MG63 (cell line): Measurements from ENCODE around the gene SH3BGRL. TPM values are rescaled to one million over a fixed set of nuclear protein-coding genes. Genes with fewer than 3 reads are reported as not detected.

Experiments
- DNase-seq: peaks from one replicate; pipeline ENCODE4 v3.0.0-alpha.2; 2020
- H3K27me3 ChIP-seq: fragments of 250-450 bp; sonication (Bioruptor Pico); 2 replicates; pipeline ENCODE4 v1.5.1; 2020; ENCODE audit warnings: mild to moderate bottlenecking, moderate library complexity
- H3K36me3 ChIP-seq: fragments of 250-450 bp; sonication (Bioruptor Pico); 2 replicates; pipeline ENCODE4 v1.5.1; 2020; ENCODE audit warnings: mild to moderate bottlenecking, moderate library complexity
- H3K4me3 ChIP-seq: fragments of 250-450 bp; sonication (Bioruptor Pico); 2 replicates; pipeline ENCODE4 v1.5.1; 2020; ENCODE audit warnings: mild to moderate bottlenecking, moderate library complexity
- H3K9me3 ChIP-seq: fragments of 250-450 bp; sonication (Bioruptor Pico); 2 replicates; pipeline ENCODE4 v1.5.1; 2020; ENCODE audit warnings: mild to moderate bottlenecking, moderate library complexity
- total RNA-seq: library from RNA; depleted of rRNA; stranded (reverse); fragments of >200 nt; shearing (Covaris generic); gene quantifications from 2 replicates; pipeline ENCODE4 v1.2.3, GENCODE V29; 2014; ENCODE audit warnings: low replicate concordance

Gene SH3BGRL
- total RNA-seq, 1 experiment from 2014 or later: 19.8 TPM

GRCh38 chrX:81240701-81241331 lies 38.9 kb downstream of the SH3BGRL start:
- no peak overlapping the region for H3K4me3 ChIP-seq
- no peaks in the 10 kb centered on the region for H3K27me3 ChIP-seq
- no peaks in the 10 kb centered on the region for H3K9me3 ChIP-seq
- no peak for DNase-seq
- H3K36me3 ChIP-seq: no peaks in the 10 kb centered on the region

- Histone ChIP-seq H3K36me3 (no peaks in the 10 kb centered on the region), H3K9me3 (no peaks in the 10 kb centered on the region), H3K4me3 (no peak overlapping the region), H3K27me3 (no peaks in the 10 kb centered on the region)
- no peak for DNase-seq
These were observed 39.9 kb downstream of the SH3BGRL start for GRCh38 chrX:81241753-81242152.

DNA sequence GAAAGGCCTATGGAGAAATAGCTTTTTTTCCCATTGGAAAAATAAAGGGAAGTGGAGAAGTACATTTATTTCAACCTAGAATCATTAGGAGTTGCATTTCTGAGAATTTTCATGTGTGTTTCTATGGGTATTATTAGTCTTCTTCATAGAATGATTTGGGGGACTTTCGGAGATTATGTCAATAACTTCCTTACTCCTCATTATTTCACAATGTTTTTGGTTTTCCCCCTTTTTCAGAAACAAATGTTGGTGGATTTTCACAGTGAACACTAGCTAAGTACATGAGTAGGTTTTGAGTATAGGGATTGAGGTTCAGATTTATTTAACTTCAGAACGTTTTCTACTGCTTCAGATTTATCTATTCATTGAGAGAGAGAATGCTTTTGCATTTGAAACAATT lies 54.0 kb downstream of the SH3BGRL start:
- Histone ChIP-seq H3K4me3 (no peak overlapping the region), H3K36me3 (no peaks in the 10 kb centered on the region), H3K9me3 (no peaks in the 10 kb centered on the region), H3K27me3 (no peaks in the 10 kb centered on the region)
- DNase-seq: no peak

GRCh38 chrX:81257817-81258216 lies 55.9 kb downstream of the SH3BGRL start:
- no peaks in the 10 kb centered on the region for H3K36me3 ChIP-seq
- no peak for DNase-seq

GRCh38 chrX:81259020-81259713 lies 57.3 kb downstream of the SH3BGRL start:
- Histone ChIP-seq H3K27me3 (no peaks in the 10 kb centered on the region), H3K36me3 (no peaks in the 10 kb centered on the region), H3K4me3 (no peak overlapping the region), H3K9me3 (no peaks in the 10 kb centered on the region)
- no peak for DNase-seq

More at GRCh38 chrX:81257817-81258216, 55.9 kb downstream of the SH3BGRL start:
- Histone ChIP-seq H3K27me3 (no peaks in the 10 kb centered on the region), H3K4me3 (no peak overlapping the region), H3K9me3 (no peaks in the 10 kb centered on the region)

DNA sequence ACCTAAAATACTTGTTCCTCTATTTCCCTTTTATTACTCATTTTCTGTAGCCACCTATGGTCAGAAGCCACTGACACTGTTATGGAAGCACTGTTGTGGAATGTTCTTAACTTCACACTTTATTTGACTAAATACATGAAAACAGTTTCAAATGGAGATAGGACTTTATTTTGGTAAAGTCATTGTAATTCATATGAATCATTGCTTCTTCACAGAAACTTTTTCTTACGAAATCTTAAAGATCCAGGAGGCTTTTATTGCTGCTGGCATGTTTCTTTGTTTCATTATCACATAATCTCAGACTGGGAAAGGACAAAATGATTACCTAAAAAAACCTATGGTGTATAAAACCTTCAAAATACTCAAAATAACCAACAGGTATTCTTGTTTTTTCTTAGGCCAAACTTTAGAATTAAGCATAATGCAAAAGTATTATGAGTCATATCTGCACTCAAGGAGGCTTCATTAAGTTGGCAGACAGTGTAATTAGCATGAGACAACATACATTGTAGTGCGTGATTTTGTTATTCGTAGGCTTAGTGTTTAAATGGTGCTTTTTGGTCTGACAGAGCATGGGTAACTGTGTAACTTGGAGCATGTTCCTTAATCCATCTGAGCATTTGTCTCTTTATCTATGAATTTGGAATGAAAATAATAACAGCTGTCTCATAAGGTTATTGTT lies 58.0 kb downstream of the SH3BGRL start:
- Histone ChIP-seq H3K4me3 (no peak overlapping the region), H3K9me3 (no peaks in the 10 kb centered on the region), H3K27me3 (no peaks in the 10 kb centered on the region), H3K36me3 (no peaks in the 10 kb centered on the region)
- no peak for DNase-seq

GRCh38 chrX:81261576-81261975 lies 59.7 kb downstream of the SH3BGRL start:
- Histone ChIP-seq H3K9me3 (no peaks in the 10 kb centered on the region), H3K36me3 (no peaks in the 10 kb centered on the region), H3K4me3 (no peak overlapping the region), H3K27me3 (no peaks in the 10 kb centered on the region)
- no peak for DNase-seq

GRCh38 chrX:81263059-81263458 lies 61.2 kb downstream of the SH3BGRL start:
- Histone ChIP-seq H3K27me3 (no peaks in the 10 kb centered on the region), H3K9me3 (no peaks in the 10 kb centered on the region), H3K4me3 (no peak overlapping the region), H3K36me3 (no peaks in the 10 kb centered on the region)
- DNase-seq: no peak

DNA sequence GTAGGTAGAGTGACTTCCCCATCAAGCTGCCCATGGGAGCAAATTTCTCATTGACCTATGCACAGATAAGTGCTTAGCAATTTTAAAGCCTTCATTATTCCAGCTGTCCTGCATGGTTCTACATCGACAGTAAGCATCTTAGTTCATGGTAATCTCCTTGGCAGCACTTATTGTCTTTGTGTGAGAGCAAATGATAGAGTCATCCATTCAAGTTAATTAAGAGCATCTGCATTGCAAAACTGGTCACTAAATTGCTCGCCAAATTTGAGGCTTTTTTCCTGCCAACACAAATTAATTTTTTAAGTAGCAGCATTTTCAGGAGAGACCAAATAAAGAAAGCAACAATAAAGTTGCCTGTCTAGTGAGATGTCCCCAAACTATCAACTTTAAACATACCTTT lies 76.7 kb downstream of the SH3BGRL start:
- Histone ChIP-seq H3K36me3 (no peaks in the 10 kb centered on the region), H3K27me3 (no peaks in the 10 kb centered on the region), H3K9me3 (no peaks in the 10 kb centered on the region), H3K4me3 (no peak overlapping the region)
- DNase-seq: no peak

- Histone ChIP-seq H3K27me3 (no peaks in the 10 kb centered on the region), H3K9me3 (no peaks in the 10 kb centered on the region), H3K36me3 (no peaks in the 10 kb centered on the region), H3K4me3 (no peak overlapping the region)
- no peak for DNase-seq
These were observed 78.2 kb downstream of the SH3BGRL start for GRCh38 chrX:81280148-81280547.

- H3K4me3 ChIP-seq: no peak overlapping the region
- no peaks in the 10 kb centered on the region for H3K9me3 ChIP-seq
- H3K36me3 ChIP-seq: no peaks in the 10 kb centered on the region
- H3K27me3 ChIP-seq: no peaks in the 10 kb centered on the region
- no peak for DNase-seq
These were observed 84.2 kb downstream of the SH3BGRL start for GRCh38 chrX:81286075-81286474.

GRCh38 chrX:81286608-81287007 lies 84.7 kb downstream of the SH3BGRL start:
- no peaks in the 10 kb centered on the region for H3K9me3 ChIP-seq
- H3K4me3 ChIP-seq: no peak overlapping the region
- no peaks in the 10 kb centered on the region for H3K27me3 ChIP-seq
- DNase-seq: no peak
- no peaks in the 10 kb centered on the region for H3K36me3 ChIP-seq

GRCh38 chrX:81291996-81292395 lies 90.1 kb downstream of the SH3BGRL start:
- DNase-seq: no peak
- Histone ChIP-seq H3K9me3 (no peaks in the 10 kb centered on the region), H3K36me3 (no peaks in the 10 kb centered on the region), H3K27me3 (no peaks in the 10 kb centered on the region), H3K4me3 (no peak overlapping the region)

- H3K9me3 ChIP-seq: no peaks in the 10 kb centered on the region
These were observed 92.2 kb downstream of the SH3BGRL start for GRCh38 chrX:81294101-81294500.

GRCh38 chrX:81301877-81302276 lies 100.0 kb downstream of the SH3BGRL start:
- Histone ChIP-seq H3K36me3 (no peaks in the 10 kb centered on the region), H3K9me3 (no peaks in the 10 kb centered on the region), H3K27me3 (no peaks in the 10 kb centered on the region), H3K4me3 (no peak overlapping the region)
- DNase-seq: no peak

More at GRCh38 chrX:81294101-81294500, 92.2 kb downstream of the SH3BGRL start:
- H3K4me3 ChIP-seq: no peak overlapping the region
- H3K36me3 ChIP-seq: no peaks in the 10 kb centered on the region
- DNase-seq: no peak
- H3K27me3 ChIP-seq: no peaks in the 10 kb centered on the region

DNA sequence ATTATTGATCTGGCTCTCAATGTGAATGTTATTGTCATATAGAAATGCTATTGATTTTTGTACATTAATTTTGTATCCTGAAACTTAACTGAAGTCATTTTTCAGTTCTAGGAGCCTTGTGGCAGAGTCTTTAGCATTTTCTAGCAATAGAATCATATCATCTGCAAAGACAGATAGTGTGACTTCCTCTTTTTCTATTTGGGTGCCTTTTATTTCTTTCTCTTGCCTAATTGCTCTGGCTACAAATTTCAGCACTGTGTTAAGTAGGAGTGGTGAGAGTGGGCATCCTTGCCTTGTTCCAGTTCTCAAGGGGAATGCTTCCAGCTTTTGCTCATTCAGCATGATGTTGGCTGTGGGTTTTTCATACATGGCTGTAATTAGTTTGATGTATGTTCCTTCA lies 102.7 kb downstream of the SH3BGRL start:
- no peak for DNase-seq
- no peaks in the 10 kb centered on the region for H3K9me3 ChIP-seq
- no peaks in the 10 kb centered on the region for H3K27me3 ChIP-seq
- H3K4me3 ChIP-seq: no peak overlapping the region
- H3K36me3 ChIP-seq: no peaks in the 10 kb centered on the region

- no peaks in the 10 kb centered on the region for H3K36me3 ChIP-seq
- no peak for DNase-seq
- H3K4me3 ChIP-seq: no peak overlapping the region
- no peaks in the 10 kb centered on the region for H3K9me3 ChIP-seq
- no peaks in the 10 kb centered on the region for H3K27me3 ChIP-seq
These were observed 103.3 kb downstream of the SH3BGRL start for GRCh38 chrX:81305240-81305639.
